Motor neuron (in vitro differentiated cells): ENCODE results near the gene MTA2. TPM values are rescaled to one million over a fixed set of nuclear protein-coding genes. Genes with fewer than 3 reads are reported as not detected.
"Not testable (repeated sequence)": the region's sequence is repeated elsewhere in the genome, so short reads cannot be mapped to it uniquely, and the experiment has no call there.

ENCODE experiments used
- ATAC-seq, 8 experiments: fragments of 200-7000 bp; cut with Tn5 transposase; replicated peaks in 6 of 8; 2 replicates each; pipeline ENCODE4 v1.8.0; 2021; ENCODE audit warnings: mild to moderate bottlenecking in 8 of 8, moderate library complexity in 8 of 8
- H3K27ac ChIP-seq, 2 donors: fragments of 250-450 bp; sonication (Bioruptor Pico); 2 replicates each; pipeline ENCODE4 v1.9.0; 2021; ENCODE audit warnings: antibody characterized with exemption in 2 of 2, mild to moderate bottlenecking in 2 of 2, moderate library complexity in 1 of 2
- H3K4me1 ChIP-seq, 2 donors: fragments of 250-450 bp; sonication (Bioruptor Pico); replicated peaks in 1 of 2; 2 replicates each; pipeline ENCODE4 v1.6.1; 2021; ENCODE audit warnings: antibody characterized with exemption in 2 of 2, mild to moderate bottlenecking in 2 of 2, moderate library complexity in 1 of 2
- H3K4me3 ChIP-seq, 5 donors: fragments of 250-450 bp; sonication (Bioruptor Pico); 2 replicates each; pipeline ENCODE4 v1.9.0; 2021; ENCODE audit warnings: antibody characterized with exemption in 5 of 5, mild to moderate bottlenecking in 5 of 5, moderate library complexity in 4 of 5
- WGBS, 10 experiments: fragments of 450-650 bp; shearing (Covaris generic); methylation state at CpG; one replicate each; pipeline ENCODE4 v1.0.0; 2022; 5-methylcytosine and 5-hydroxymethylcytosine counted together
- in situ Hi-C, 9 experiments: fragments of 400-800 bp; cut with MboI; loops; one replicate each; pipeline ENCODE4 v1.15.0; 2021; ENCODE audit warnings: low sequenced_read_pairs in 9 of 9, low pct_unique_long_range_greater_than_20kb in 2 of 9; ENCODE audit not compliant: unreplicated experiment in 9 of 9
- total RNA-seq, 8 experiments: library from RNA; unstranded; fragments of 300-600 nt; gene quantifications; 2 replicates each; pipeline versions ENCODE4 v1.2.3 to v1.2.4, GENCODE V29; 2022

The MTA2 gene
- total RNA-seq, 8 experiments from 2014 or later, result 49.1 to 146 (median 83.3) TPM

- 10 to 84% (median 54%) methylated on average over 2 to 6 of the region's 7 CpGs; no CpG with 5 or more reads in 2 of the 10 experiments for WGBS, 10 experiments
- Histone ChIP-seq H3K27ac (peak overlapping the region in 1 of 2 donors; percentile 43), H3K4me3 (peak overlapping the region in 3 of 5 donors; percentile 63 to 77 (median 73)), H3K4me1 (peaks cover 16 to 18% of the 10 kb centered on the region in 2 donors)
- peak; percentile 36 to 54 (median 44) for ATAC-seq
- in situ Hi-C loops, result loop anchor here in 1 of 9 experiments (25.0 kb wide), 1 partner anchor 212 kb away; no protein-coding TSS in a partner anchor
Observed at GRCh38 chr11:62599069-62599696, 2.5 kb downstream of the MTA2 start.

- no peak overlapping the region for H3K27ac ChIP-seq
- in situ Hi-C loops, result loop anchor here in 1 of 9 experiments (25.0 kb wide), 1 partner anchor 208 kb away; no protein-coding TSS in a partner anchor
- H3K4me3 ChIP-seq, result no peak overlapping the region
- H3K4me1 ChIP-seq, result peaks cover 25 to 34% of the 10 kb centered on the region in 2 donors
- 80 to 100% (median 100%) methylated on average over 1 to 5 of the region's 8 CpGs; no CpG with 5 or more reads in 4 of the 10 experiments for WGBS, 10 experiments
- no peak for ATAC-seq
Observed at GRCh38 chr11:62595124-62595523, 6.5 kb downstream of the MTA2 start.

- ATAC-seq, result peak in 1 of 8 experiments; percentile 12
- Histone ChIP-seq H3K4me3 (no peak overlapping the region), H3K4me1 (peaks cover 16 to 24% of the 10 kb centered on the region in 2 donors), H3K27ac (peak overlapping the region in 1 of 2 donors; percentile 11)
- in situ Hi-C loops, result loop anchor here in 1 of 9 experiments (25.0 kb wide), 1 partner anchor 206 kb away; no protein-coding TSS in a partner anchor
- 0 to 83% (median 73%) methylated on average over 2 to 5 of the region's 13 CpGs; no CpG with 5 or more reads in 6 of the 10 experiments for WGBS, 10 experiments
Observed at GRCh38 chr11:62593434-62594044, 8.1 kb downstream of the MTA2 start.

DNA sequence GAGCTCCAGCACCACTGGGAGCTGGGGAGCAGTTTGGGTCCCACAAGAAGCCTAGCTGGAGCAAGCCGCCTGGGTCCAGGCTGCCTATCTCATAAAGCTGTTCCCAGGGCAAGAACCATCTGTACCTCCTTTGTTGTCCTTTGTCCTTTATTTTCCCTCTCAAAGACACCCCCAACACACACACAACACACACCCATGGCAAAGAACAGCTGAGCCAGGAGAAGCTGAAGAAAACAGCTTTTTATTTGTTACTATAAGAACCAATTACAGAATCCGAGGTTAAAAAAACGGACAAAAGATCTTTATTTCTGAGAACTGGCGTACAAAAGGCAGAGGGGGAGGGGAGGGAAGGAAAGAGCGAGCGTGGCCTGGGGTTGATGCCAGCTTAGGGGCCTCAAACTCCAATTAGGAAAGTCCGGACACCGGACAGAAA lies 8.7 kb downstream of the MTA2 start:
- Histone ChIP-seq H3K4me1 (peaks cover 16 to 23% of the 10 kb centered on the region in 2 donors), H3K4me3 (no peak overlapping the region), H3K27ac (peak overlapping the region; percentile 91 to 93)
- WGBS, 10 experiments, result 30 to 100% (median 86%) methylated on average over 2 to 5 of the region's 8 CpGs; no CpG with 5 or more reads in 5 of the 10 experiments
- in situ Hi-C loops, result loop anchor here in 1 of 9 experiments (25.0 kb wide), 1 partner anchor 206 kb away; no protein-coding TSS in a partner anchor
- ATAC-seq, result no peak

DNA sequence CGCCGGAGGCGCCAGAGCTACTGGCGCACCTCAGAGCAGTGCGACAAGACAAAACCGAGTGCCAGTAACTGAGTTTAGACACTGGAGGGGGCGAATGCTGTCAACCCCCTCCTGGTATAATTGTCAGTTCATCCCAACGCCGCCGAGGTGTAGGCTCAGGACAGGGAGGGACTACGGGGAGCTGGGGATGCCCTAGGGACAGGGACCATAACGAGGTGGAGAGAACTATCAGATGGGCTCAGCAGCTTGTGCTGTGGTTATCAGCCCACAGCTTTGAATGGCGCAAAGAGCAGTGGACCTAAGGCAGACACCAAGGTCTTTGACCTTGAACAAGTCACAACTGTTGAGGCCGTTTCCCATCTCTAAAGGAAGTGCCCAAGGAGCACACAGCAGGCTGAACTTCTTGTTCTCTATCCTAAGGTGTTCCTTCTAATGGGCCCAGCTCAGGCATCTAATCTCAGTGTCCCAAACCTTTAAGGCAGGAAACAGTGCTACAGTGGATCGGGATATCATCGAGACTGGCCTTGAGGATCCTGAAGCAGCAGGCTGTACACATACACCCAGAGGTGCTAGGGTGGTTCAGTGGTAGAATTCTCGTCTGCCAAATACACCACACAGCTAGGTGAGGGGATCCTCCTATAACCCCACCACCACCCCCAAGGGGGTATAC lies 9.4 kb downstream of the MTA2 start:
- WGBS, 10 experiments, result 0 to 43% (median 12%) methylated on average over 1 to 10 of the region's 17 CpGs; no CpG with 5 or more reads in 2 of the 10 experiments
- Histone ChIP-seq H3K27ac (peak overlapping the region; percentile 91 to 93), H3K4me1 (peaks cover 16 to 23% of the 10 kb centered on the region in 2 donors), H3K4me3 (peak overlapping the region; percentile 40 to 87 (median 80))
- in situ Hi-C loops, result loop anchor here in 1 of 9 experiments (25.0 kb wide), 1 partner anchor 205 kb away; no protein-coding TSS in a partner anchor
- no peak for ATAC-seq

- Histone ChIP-seq H3K27ac (peak within 1 kb of the TSS; percentile 93 to 95), H3K4me1 (peaks cover 16 to 23% of the 10 kb centered on the region in 2 donors), H3K4me3 (peak within 1 kb of the TSS; percentile 60 to 87 (median 80))
- in situ Hi-C loops, result loop anchor here in 1 of 9 experiments (25.0 kb wide), 1 partner anchor 204 kb away; no protein-coding TSS in a partner anchor
- ATAC-seq, result peak; percentile 87 to 93 (median 92)
- 0 to 7% (median 0%) methylated on average over 3 to 18 of the region's 58 CpGs; no CpG with 5 or more reads in 3 of the 10 experiments for WGBS, 10 experiments
Observed at GRCh38 chr11:62591448-62592145, 10.1 kb downstream of the MTA2 start, which contains the start of gene TUT1. TSS of gene TUT1 (minus strand) at chr11:62591523. CDS start at chr11:62591485, 38 bp downstream.

DNA sequence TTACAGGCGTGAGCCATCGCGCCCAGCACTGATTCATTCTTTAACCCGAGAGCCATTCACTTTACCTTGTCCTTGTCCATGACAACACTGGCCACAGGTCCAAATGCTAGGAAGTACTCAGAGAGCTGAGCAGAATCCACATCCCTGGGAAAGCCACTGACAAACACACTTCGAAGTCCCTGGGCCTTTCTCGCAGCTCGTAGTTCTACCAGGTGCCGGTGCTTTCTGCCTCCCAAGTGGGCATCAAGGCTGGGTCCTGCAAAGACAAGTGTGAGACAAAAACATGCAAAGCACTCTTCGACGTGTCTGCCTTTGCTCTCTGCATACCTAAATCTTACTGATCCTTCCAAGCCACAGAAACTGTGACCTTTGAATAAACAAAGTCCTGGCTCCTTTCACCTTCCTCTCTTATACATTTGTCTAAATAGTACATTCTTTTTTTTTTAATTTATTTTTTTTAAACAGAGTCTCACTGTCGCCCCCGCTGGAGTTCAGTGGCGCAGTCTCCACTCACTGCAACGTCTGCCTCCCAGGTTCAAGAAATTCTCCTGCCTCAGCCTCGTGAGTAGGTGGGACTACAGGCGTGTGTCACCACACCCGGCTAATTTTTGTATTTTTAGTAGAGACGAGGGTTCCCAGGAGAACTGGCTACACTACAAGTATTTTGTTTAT lies 12.6 kb downstream of the MTA2 start:
- no peak for ATAC-seq
- H3K4me1 ChIP-seq, result peaks cover 16 to 23% of the 10 kb centered on the region in 2 donors
- WGBS, 10 experiments, result 12 to 89% (median 65%) methylated on average over 1 to 12 of the region's 18 CpGs
- H3K27ac ChIP-seq, result no peak overlapping the region
- no peak overlapping the region for H3K4me3 ChIP-seq
- in situ Hi-C loops, result loop anchor here in 1 of 9 experiments (25.0 kb wide), 1 partner anchor 202 kb away; no protein-coding TSS in a partner anchor

- not testable (repeated sequence) for H3K27ac ChIP-seq, H3K4me3 ChIP-seq, H3K4me1 ChIP-seq
- in situ Hi-C loops, result loop anchor here in 1 of 9 experiments (25.0 kb wide), 1 partner anchor 198 kb away; no protein-coding TSS in a partner anchor
- 80% methylated on average over 5 of the region's 7 CpGs; no CpG with 5 or more reads in 9 of the 10 experiments for WGBS, 10 experiments
- ATAC-seq, result peak in 3 of 8 experiments; percentile 30 to 68 (median 65)
Observed at GRCh38 chr11:62585356-62585755, 16.3 kb downstream of the MTA2 start.

GRCh38 chr11:62581735-62582134 lies 19.9 kb downstream of the MTA2 start:
- not testable (repeated sequence) for H3K4me1 ChIP-seq, H3K4me3 ChIP-seq, ATAC-seq, H3K27ac ChIP-seq
- 95 to 100% (median 100%) methylated on average over 1 to 4 of the region's 4 CpGs; no CpG with 5 or more reads in 5 of the 10 experiments for WGBS, 10 experiments
- in situ Hi-C loops, result loop anchor here in 1 of 9 experiments (25.0 kb wide), 1 partner anchor 194 kb away; no protein-coding TSS in a partner anchor

- Histone ChIP-seq H3K27ac (no peak overlapping the region), H3K4me3 (no peak overlapping the region), H3K4me1 (no peaks in the 10 kb centered on the region)
- WGBS, 10 experiments, result 80 to 100% (median 96%) methylated on average over 1 to 6 of the region's 18 CpGs; no CpG with 5 or more reads in 3 of the 10 experiments
- no peak for ATAC-seq
- in situ Hi-C loops, result loop anchor here in 1 of 9 experiments (25.0 kb wide), 1 partner anchor 194 kb away; no protein-coding TSS in a partner anchor
Observed at GRCh38 chr11:62580959-62581715, 20.5 kb downstream of the MTA2 start.

DNA sequence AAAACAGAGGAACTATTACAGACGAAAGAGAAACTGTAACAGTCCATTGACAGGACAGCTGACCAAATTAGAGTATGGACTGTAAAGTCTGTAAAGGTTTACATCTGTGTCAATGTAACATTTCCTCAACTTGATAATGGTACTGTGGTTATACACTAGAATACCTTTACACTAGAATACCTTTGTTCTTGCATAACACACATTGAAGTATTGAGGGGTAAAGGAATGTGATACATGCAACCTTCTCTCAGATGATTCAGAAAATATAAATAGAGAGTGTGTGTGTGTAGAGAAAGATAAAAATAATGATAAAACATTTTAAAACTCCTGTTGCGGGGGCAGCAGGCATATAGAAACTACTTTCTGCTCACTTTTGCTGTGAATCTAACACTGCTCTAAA lies 22.4 kb downstream of the MTA2 start:
- ATAC-seq, result no peak

More for the DNA sequence above, 22.4 kb downstream of the MTA2 start:
- WGBS, 10 experiments, result 72 to 100% (median 100%) methylated on average over 1 to 2 of the region's 2 CpGs; no CpG with 5 or more reads in 3 of the 10 experiments
- H3K27ac ChIP-seq, result no peak overlapping the region
- H3K4me1 ChIP-seq, result peaks cover 10 to 12% of the 10 kb centered on the region in 2 donors
- no peak overlapping the region for H3K4me3 ChIP-seq
- in situ Hi-C loops, result loop anchor here in 1 of 9 experiments (25.0 kb wide), 1 partner anchor 192 kb away; no protein-coding TSS in a partner anchor
